Stimulated activated CD8-positive, alpha-beta memory T cell treated with anti-CD3 and anti-CD28 coated beads, Interleukin-7, amount 100 ng/mL, for 48 hours (primary cell): Measurements from ENCODE around the gene SLCO4A1.

Source experiments
- DNase-seq, 2 donors: peaks; one replicate each; pipeline ENCODE4 v3.0.0-alpha.2; 2020; ENCODE audit warnings: low read depth in 1 of 2; ENCODE audit errors: extremely low read depth in 1 of 2

Gene SLCO4A1, protein sequence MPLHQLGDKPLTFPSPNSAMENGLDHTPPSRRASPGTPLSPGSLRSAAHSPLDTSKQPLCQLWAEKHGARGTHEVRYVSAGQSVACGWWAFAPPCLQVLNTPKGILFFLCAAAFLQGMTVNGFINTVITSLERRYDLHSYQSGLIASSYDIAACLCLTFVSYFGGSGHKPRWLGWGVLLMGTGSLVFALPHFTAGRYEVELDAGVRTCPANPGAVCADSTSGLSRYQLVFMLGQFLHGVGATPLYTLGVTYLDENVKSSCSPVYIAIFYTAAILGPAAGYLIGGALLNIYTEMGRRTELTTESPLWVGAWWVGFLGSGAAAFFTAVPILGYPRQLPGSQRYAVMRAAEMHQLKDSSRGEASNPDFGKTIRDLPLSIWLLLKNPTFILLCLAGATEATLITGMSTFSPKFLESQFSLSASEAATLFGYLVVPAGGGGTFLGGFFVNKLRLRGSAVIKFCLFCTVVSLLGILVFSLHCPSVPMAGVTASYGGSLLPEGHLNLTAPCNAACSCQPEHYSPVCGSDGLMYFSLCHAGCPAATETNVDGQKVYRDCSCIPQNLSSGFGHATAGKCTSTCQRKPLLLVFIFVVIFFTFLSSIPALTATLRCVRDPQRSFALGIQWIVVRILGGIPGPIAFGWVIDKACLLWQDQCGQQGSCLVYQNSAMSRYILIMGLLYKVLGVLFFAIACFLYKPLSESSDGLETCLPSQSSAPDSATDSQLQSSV

DNA sequence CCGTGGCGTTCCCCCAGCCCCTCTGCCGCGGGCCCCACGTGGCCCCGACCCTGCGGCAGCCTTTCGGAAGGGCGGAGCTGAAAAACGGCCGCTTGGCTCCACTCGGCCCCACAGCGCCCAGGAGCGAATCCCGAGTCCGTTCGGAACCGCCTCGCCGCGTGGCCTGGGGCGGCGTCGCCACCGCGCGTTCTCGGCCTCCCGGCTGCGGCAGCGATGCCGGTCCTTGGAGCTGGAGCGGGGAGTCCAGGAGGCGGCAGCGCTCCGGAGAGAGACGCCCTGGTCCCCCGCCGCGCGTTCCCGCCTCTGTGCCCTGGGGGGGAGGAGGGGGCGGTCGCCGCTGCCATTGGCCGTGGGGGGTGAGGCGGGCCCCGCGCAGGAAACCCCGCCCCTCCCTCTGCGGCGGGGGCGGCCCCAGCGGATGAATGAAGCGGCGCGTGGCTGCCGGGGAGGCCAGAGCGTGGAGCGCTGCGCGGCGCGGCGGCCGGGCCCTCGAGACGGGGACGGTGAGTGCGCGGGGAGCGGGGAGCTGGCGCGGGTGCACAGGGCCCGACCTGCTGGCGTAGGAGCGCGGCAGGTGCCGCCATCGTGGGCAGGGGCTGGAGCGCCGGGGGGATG lies at the start of gene SLCO4A1:
Gene SLCO4A1 (plus strand): TSS at position 453 of the 615 bp plus-strand sequence. CDS start 13,952 bp downstream, outside the sequence.
- peak; percentile 68 to 80 for DNase-seq

- no peak for DNase-seq
These were observed 49.7 kb upstream of the SLCO4A1 start for GRCh38 chr20:62592506-62593177.

DNA sequence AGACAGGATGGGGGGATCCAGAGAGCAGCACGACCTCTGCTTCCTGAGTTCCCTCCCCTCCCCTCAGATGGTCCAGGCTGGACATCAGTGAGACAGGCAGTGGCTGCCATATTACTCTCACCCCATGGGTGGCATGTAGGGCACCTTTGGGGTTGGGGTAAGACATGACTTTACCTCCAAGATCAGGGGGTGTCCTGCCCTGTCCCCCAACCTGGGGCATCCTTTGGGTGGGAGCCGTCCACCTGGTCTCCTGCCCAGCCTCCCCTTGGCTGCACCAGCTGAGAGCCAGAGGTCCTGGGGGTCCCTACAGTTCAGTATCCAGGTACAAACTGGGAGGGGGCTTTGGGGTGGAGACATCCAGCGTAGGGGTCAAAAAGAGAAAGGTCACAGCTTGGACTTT lies 48.7 kb upstream of the SLCO4A1 start:
- no peak for DNase-seq

DNA sequence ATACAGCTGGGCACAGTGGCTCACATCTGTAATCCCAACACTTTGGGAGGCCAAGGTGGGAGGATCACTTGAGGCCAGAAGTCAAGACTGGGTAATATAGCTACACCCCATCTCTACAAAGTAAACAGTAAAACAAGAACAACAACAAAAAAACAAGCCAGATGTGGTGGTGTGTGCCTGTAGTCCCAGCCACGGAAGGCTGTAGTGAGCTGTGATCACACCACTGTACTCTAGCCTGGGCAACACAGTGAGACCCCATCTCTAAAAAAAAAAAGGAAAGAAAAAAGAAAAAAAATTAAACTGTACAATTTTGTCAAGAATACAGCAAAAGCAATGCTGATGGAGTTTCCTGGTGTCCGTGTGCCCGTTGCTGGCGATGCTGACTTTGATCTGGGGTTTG lies 47.2 kb upstream of the SLCO4A1 start:
- DNase-seq, result no peak

DNA sequence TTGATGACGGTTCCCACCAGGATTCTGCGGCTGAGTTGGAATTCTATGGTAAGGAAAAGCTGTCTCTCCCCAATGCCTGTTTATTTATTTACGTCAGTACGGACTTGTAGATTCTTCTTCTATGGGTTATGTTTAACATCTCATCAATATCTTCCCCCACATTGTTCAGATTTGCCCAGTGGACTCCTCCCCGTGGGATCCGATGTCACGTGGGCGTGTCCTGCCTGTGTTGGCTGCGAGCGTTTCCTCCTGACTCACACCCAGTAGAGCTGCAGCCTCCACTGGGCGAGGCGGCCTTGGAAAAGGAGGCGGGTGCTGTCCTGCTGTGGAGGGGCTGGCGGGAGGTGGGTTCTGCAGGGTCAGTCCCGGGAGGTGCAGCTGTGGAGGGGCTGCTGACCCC lies 46.8 kb upstream of the SLCO4A1 start:
- no peak for DNase-seq

DNA sequence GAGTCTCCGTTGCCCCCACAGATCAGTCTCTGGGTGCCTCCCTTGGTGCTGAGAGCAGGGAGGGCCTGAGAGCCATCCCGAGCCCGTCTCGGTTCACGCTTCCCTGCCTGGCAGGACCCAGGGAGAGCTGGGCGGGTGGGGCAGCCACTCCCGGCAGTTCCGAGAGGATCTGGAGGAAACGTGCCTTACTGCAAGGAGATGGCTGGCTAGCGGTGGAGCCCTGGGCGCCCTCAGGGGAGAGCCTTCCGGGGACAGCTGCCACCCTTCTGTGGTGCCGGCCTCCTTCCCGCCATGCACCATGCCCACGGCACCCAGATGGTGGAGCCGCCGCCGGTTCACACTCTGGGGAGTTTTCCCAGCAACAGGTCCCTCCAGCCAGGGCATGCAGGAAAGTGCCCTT lies 45.8 kb upstream of the SLCO4A1 start:
- DNase-seq, result no peak

- no peak for DNase-seq
These were observed 45.4 kb upstream of the SLCO4A1 start for GRCh38 chr20:62596921-62597320.

- DNase-seq, result no peak
These were observed 44.7 kb upstream of the SLCO4A1 start for GRCh38 chr20:62597416-62598115.

DNA sequence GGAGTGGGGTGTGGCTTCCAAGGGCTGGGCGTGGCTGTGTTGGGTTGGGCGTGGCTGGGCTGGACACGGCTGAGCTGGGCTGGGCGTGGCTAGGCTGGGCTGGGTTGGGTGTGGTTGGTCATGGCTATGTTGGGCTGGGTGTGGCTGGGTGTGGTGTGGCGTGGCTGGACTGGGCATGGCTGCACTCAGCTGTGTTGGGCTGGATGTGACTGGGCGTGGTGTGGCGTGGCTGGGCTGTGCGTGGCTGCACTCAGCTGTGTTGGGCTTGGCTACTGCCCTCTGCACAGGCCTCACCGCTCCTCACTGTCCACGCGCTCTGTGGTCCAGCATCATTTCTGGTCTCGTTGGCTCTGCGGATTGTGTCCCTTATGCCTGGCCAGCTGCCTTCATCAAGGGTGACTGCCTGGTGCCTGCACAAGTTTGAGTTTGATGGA lies 43.5 kb upstream of the SLCO4A1 start:
- DNase-seq, result no peak

- DNase-seq, result no peak
These were observed 42.8 kb upstream of the SLCO4A1 start for GRCh38 chr20:62599216-62600110.

GRCh38 chr20:62601172-62601571 lies 41.1 kb upstream of the SLCO4A1 start:
- DNase-seq, result no peak

DNA sequence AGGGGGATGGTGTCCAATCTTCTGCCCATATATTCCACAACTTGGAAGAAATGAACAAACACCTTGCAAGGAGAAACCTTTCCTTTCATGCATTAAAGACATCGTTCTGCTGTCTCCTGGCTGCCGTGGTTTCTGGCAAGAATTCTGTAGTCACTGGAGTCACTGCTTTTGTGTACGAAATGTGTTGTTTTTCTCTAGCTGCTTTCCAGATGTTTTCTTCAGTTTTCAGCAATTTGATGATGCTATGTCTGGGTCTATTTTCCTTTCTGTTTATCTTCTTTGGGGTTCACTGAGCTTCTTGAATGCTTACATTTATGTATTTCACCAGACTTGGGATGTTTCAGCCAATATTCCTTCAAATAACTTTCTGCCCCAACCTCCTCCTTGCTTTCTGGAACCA lies 40.6 kb upstream of the SLCO4A1 start:
- DNase-seq, result no peak

DNA sequence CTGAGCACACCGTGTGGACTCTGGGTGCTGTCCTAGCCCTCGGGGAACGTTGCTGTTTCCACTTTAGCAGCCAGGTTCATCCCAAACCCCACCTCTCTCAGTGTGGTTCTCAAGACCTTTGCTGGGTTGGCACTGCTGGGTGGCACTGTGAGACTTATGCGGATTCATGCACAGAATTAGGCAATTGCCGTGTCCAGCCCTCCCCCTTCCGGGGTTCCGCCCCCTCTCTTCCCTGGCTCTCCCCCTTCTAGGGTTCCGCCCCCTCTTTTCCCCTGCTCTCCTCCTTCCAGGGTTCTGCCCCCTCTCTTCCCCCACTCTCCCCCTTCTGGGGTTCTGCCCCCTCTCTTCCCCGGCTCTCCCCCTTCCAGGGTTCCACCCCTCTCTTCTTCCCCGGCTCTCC lies 39.8 kb upstream of the SLCO4A1 start:
- DNase-seq, result no peak

DNA sequence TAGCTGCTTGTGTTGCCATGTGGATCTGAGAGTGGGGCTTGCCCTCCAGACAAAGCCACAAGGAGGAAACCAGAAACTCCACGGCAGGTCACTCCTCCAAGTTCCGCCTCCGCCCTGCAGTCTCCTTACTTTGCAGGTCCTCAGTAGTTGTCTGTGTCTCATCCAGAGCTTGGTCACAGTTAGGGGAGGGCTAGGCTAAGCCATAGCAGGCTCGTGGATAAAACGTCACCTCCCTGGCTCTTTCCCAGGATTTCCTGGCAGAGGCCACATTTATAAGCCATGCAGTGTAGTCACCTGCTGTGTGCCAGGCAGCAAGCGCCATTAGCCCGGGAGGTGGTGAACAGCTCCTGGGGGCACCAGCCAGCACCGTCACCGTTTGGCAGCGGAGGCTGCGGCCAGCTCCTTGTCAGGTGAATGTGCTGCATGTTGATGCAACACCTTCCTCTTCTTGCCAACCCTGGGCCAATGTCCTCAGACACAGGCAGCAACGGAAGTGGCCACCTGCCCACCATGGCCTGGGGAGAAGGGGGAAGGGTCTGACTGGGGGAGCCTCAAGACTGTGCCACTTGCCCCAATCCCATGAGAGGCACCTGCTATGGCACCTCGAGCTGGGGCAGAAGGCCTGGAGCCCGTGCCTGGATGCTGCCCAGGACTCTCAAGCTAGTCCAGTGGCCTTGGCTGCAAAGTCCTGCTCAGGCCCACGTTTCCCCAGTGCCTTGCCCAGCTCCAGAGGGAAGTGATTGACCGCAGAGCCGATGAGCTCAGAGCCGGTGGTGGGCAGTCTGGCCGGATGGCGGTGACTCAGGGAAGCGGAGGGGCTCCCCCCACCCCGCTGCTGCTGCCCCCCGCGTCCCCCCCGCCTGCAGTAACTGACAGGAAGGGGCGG lies 39.0 kb upstream of the SLCO4A1 start:
- peak; percentile 47 to 58 for DNase-seq

GRCh38 chr20:62603907-62604785 lies 38.2 kb upstream of the SLCO4A1 start:
- DNase-seq, result no peak

DNA sequence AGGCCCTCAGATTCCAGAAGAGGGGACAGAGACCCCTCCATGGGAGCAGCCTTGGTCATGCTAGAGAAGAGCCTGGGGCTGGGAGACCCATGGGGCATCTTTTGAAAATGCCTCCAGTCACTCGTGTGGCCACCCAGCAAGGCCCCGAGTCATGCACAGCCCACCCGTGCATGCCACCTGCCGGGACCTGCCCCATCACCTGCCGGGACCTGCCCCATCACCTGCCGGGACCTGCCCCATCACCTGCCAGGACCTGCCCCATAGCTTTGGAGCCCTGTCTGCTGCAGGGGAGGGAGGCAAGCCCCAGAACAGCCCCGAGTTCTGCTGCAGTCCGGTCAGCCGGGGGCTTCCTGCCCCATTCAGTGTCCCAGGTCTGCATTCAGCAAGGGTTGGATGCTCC lies 37.5 kb upstream of the SLCO4A1 start:
- DNase-seq, result no peak

- no peak for DNase-seq
These were observed 36.9 kb upstream of the SLCO4A1 start for GRCh38 chr20:62605236-62605943.
